HK-2 (cell line): ENCODE results near the gene CDC7.
"Not testable (repeated sequence)": the region's sequence is repeated elsewhere in the genome, so short reads cannot be mapped to it uniquely, and the experiment has no call there.

ENCODE experiments used
- DNase-seq: peaks from one replicate; pipeline ENCODE4 v3.0.0-alpha.2; 2018; ENCODE audit not compliant: unreplicated experiment

CDC7 gene

DNA sequence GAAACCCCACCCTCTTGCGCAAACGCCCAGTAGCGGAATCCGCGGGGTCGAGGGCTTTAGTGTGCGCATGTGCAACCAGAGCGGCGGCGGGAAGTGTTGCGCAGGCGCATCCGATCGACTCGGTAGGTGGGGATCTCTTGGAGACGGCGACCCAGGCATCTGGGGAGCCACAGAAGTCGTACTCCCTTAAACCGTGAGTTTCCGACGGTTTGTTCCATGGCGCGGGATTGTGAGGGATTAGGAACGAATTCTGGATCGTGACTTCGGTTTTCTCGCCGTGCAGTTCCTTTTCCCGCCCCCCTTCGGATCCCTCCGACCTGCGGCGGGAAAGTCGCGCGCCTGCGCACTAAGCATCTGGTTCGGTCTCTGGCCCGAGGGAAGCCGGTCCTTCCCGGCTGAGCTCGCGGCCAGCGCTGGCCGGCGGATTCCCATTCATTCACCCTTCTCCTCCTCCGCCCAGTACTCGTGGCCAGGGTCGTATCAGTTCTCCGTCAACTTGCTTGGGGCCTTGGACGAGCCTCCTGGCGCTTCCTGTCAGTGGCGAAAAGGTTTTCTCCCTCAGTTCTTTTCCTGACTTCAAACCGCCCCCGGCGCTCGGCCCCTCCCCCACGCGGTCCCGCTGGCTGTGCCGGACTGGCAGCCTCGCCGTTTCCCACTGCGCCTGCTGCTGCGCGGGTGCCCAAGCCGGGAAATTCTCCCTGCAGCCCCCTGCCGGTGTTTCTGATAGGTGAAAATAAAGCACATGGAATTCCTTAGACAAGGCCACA lies at the start of gene CDC7:
Gene CDC7, plus strand, starts transcription at position 96 of the 767 bp plus-strand sequence. CDS start 866 bp downstream, outside the sequence.
- DNase-seq: peak; percentile 94

DNA sequence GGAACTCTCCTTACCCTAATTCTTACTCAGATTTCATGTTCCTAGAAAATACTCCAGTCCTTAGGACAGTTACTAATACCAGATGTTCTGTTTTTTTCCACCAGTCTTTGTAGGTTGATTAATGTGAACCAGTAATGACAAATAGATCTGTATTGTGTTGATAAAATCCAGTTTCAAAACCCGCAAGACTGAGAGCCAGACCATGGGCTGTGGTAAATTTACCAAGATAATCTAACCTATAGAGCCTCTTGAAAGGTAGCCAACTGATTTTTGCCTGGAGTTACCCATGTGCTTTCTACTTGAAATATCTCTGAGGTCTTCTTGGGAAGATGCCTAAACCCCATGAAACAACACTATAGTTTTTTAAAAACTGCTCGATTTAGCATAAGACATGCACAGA lies 46.5 kb upstream of the CDC7 start:
- DNase-seq: no peak

DNA sequence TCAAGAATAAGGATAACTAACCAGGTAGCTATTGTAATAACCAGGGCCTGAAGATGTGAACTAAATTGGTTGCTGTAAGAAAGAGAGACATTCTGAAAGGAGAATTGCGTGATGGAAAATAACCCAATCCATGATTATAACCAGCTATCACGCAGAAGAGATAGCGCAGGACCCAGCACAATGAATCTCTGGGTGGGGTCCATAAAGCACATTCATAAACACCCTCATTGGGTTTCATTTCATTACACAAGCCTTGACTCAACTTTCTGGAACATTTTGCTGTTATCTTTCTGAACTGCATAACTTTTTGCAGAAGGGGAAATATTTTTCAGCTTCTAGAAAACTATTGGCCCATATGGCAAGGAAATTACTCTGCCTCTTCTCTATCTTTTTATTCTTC lies 45.3 kb upstream of the CDC7 start:
- no peak for DNase-seq

DNA sequence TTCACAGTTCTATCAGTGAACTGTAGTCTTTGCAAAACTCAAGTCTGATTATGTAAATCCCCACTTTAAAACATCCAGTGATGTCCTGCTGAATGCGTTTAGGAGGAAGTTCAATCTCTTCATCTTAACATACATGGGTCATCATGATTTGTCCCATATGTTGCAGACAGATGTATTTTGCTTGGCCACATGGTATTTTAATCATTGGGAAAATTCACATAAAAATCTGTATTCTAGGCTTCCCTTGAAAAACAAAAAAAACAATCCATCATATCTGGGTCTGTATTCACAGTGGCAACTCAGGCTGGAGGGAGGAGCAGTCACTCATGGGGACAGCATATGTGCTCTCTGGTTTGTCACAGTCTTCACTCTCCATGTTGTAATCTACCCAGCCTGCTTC lies 44.8 kb upstream of the CDC7 start:
- DNase-seq: no peak

DNA sequence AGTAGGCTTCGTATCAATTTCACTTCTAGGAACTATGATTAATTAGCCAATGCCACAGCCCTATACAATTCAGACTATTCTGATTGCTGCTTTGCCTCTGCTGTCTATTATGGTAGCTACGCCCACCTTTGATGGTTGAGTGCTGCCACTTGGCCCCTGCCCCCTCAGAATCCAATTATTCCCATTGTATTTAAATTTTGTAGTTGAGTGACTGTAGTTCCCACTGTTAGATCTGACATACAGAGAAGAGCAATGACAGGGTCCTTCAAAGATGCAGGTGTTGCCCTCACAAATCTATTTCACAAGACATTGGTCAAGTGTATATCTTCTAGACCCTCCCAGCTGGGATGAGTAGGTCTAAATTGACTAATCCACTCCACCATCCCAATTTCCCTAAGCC lies 35.3 kb upstream of the CDC7 start:
- DNase-seq: not testable (repeated sequence)

DNA sequence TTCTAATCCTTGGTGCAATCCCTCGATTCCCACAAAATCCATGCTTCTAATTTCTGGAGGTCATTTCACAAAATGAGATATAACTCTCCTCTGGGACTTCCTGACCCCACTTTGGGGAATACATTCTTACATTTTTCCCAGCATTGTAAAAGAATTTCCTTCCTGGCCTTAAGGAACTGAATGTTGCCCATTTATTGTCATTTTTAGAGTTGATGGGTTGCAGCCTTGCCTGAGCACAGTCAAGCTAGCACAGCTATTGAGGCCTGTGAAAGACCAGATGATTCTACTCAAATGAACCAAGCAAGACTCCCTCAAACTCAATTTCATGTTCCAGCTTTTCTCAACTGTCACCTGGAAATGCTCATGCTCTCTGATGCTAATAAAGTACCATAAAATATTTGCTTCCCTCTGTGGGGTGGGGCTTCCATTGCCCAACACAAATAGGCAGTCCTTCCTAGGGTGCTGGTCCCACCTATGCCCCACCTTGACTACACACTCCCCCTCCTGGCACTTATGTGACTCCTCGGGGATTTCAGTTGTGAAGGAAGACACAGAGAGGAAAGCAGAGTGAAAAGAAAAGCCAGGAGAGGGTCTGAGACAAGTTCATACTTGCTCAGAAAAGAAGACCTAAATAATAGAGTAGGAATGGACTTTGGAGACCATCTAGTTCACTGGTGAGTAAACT lies 24.0 kb upstream of the CDC7 start:
- no peak for DNase-seq

DNA sequence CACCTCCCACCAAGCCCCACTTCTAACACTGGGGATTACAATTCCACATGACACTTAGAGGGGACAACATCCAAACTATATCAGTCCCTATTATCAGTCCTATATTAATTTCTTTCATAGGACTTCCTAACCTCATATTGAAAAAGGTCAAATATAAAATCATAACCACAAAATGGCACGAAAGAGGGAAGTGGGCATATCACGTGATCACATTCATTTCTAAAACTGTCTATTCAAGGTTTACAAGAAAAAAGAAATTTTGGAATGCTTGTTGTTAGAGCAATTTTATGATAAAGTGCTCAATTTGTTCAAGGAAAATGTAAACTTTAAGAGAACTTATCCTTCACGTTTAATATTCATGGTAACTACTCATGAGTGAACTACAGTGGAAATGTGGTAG lies 13.2 kb upstream of the CDC7 start:
- DNase-seq: no peak

DNA sequence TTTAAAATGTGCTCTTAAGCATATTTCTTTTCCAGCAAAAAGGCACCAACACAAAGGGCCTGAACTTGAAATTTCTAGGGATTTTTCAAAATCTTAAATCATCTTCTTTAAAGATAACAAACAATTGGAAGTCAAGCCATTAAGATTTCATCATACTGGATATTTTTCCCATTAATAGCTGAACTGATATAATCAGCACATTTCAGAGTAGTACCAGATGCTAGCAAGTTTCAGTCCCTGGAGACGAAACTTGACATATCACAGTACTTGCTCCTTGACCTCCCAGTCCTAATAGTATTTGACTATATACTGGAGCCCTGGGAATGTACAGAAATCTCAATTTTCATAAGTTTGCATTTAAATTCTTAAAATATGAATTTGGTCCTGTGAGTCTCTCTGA lies 10.2 kb upstream of the CDC7 start:
- no peak for DNase-seq

DNA sequence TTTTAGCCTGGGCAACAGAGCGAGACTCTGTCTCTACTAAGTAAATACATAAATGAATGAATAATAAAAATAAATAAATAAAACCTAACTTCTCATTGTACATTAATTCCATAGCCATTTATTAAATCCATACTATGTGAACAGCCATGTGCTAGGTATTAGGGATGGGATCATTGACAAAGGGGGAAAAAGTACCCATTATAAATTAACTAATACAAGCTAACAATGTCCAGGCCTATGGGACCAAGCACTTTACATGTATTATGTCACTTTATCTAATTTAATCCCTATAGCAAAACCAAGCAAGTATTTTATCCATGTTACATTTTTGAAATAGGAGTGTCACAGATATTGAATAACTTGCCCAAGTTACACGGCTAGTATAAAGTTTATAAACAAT lies 2.6 kb upstream of the CDC7 start:
- DNase-seq: no peak

DNA sequence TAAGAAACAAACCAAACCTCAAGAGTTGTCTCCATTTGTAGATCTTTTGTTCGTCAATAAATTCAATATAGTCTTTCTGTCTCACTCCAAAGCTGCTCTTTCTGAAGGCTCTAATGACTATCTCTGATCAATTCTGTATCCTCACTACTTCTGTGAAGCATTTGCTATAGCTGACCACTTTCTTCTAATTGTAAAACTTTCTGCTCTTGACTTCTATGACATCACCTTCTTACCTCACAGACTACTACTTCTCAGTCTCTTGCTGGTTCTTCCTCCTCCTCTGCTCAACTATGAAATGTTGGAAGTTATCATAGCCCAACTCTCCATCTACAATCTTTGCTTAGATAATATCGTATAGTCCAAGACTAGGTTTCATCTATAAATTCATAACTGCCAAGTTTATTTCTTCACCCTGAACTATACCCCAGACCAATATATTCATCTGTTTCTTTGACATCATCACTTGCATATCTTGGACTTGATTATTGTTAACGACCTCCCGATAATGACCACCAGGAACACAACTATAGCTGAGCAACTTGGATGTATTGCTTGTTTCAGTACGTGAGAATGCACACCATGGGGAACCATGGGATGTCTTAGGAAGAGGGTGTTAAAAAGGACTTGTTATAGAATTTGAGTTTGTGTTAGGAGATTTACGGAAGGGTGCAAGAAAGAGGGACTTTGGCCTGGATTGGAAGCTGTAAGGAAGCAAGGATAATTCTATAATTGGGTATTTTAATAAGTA lies 2.0 kb upstream of the CDC7 start:
- DNase-seq: no peak

DNA sequence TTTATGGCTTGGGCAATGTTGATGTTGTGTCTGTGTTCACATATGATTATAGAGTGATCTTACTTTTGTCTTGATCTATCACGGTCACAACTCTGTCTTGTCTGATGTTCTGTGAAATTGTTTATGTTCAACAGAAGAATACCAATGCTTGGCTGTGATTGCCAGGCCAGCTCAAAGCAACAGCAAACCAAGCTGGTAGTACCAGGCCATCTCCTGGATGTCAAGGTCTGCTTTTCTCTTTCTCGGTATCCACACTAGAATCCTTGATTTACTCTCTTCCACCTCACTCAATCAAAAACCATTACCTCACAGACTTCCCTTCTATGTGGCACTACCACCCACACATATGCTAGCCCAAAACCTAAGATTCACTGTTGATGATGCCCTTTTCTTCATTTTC lies 1.3 kb upstream of the CDC7 start:
- DNase-seq: no peak

DNA sequence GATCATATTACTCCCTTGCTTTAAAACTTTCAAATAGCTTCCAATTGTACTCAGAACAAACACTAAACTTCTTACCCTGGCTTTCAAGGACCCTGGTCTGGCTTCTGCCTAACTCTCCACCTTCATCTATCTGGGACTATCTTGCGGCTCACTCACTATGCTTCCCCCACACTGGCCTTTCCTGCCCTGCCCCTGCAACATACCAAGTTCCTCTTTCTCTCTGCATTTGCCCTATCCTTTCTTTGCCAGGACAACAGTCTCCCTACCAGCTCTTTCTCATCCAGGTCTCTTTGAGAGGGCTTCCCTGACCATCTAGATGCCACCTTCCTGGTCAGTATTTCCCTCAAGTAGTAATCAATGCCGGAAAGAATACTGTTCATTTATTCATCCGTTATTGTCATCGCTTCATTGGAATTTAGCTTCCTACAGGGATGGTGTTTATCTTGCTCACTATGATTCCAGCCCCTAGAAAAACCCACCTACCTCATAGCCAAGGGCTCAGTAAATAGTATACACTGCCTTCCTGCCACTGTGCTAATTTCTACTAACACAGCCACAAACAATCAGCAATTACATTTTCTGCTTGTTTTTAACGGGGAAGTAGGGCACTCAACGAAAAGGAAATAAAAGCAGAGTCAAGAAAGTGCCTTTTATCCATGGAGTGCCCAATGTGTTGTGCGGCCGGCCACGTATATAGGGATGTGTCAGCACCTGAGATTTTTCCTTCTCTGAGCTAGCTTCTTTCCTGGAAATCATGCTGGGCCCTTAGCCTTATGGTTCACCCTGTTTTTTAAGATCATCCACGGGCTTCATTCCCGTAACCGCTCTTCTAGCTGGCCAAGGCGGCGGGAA lies 521 bp upstream of the CDC7 start:
- no peak for DNase-seq

DNA sequence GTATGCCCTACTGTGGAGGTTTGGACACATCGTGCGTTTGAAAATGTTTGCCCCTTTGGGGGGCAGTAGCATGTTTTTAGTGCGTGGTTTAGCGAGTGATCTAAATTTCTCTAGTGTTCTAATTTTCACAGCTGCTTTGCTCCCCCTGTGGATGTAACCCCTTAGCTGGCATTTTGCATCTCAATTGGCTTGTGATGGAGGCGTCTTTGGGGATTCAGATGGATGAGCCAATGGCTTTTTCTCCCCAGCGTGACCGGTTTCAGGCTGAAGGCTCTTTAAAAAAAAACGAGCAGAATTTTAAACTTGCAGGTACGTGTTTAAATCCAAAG lies 836 bp downstream of the CDC7 start:
- DNase-seq: no peak

DNA sequence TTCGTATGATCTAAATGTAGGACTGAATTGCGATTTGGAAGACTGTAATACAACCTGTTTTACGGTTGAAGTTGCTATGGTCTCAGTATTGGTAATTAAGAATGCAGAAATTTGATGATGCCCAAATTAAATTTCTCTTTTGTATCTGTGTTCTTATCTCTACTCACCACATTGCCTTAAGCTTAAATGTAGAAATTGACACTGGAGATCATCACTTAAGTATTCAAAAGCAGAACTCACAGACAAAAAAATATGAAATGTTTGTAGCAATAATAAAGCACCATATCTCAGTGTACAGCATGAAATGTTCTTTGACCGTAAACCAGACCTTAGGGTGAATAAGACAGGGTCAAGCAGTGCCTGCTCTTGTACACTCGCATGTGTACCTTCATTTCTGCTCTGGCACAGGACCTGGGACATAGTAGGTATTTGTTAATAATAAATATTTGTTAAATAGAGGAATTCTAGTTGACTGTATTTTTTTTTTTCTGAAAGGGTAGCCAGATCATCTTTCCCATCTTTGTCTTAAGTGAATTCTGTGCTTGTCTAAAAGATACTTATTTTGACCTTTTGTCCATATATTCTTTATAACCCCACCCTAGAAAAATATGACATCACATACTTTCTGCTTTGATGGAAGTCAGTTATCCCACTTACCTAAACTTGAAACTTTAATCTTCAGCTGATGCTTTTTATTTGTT lies 1.5 kb downstream of the CDC7 start:
- no peak for DNase-seq

DNA sequence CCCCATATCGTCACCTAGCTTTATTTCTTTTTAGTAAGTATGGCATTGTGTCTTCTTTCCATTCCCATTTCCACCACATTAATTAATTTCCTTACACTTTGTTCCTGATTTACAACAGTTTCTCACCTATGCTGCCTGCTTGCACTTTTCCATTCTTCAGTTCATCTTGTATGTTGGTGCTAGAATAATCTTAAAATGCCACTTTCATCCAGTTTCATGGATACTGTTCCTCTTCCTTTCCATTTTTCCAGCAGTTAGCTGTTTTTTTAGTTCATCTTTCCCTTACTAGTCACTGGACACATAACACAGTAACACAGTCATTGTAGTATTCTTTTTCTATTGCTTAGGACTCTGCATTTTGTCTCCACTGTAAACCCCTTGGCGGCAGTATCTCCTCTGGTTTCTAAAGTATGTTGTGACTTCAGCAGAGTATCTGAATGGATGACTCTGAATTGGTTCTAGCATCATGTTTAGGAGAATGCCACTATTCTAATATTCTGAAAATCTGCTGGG lies 2.1 kb downstream of the CDC7 start:
- DNase-seq: no peak

DNA sequence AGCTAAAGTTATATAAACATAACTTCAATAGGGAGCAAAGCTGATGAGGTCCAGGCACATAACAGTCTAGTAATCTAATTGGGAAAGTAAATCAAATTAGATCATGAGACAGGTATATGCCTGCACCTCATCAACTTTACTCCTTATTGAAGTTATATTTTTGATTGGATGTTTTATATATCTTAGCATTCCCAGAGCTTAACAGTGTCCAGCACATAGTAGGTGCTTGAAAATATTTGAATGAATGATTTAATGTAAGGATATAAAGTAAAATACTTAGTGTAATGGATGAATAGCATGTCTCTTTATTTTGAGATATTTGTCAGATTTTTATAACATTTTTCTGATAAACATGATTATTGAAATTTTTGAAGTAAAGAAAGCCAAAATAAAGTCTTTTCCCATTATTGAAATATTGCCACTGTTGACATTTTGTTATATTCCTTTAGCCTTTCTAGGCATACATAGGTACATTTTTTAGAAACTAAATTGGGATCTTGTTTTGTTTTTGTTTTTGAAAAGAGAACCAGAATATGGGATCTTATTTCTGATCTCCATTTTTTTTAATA lies 2.8 kb downstream of the CDC7 start:
- no peak for DNase-seq

DNA sequence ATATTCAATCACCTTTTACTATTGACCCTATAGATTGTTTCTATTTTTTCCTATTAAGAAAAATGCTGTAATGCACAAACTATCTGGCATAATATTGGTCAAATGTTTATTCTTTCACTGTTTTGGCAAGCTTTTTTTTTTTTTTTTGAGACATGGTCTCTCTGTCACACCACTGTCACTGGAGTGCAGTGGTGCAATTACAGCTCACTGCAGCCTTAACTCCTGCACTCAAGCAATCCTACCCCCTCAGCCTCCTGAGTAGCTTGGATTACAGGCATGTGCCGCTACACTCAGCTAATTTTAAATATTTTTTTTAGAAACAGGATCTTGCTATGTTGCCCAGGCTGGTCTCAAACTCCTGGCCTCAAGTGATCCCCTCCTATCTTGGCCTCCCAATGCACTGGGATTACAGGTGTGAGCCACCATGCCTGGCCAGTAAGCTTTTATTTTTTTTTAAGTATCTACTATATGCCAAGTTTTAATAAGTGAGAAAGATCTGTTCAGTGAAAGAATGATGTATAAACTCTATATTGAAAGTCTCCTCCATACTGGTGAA lies 3.4 kb downstream of the CDC7 start:
- DNase-seq: no peak

DNA sequence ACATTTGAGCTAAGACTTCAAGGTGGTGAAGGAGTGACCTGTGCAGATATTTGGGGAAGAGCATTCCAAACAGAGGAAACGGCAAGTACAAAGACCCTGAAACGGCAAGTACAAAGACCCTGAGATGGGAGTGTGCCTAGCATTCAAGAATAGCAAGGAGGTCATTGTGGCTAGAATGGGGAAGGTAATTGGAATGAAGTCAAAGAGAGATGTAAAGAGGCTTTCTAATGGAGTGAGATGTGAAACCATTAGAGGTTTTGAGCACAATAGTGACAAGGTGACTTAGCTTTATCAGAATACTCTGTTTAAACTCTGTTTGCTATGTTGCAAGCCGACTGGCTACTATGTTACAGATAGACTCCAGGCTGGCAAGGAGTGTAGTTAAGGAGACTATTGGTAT lies 4.4 kb downstream of the CDC7 start:
- DNase-seq: no peak

DNA sequence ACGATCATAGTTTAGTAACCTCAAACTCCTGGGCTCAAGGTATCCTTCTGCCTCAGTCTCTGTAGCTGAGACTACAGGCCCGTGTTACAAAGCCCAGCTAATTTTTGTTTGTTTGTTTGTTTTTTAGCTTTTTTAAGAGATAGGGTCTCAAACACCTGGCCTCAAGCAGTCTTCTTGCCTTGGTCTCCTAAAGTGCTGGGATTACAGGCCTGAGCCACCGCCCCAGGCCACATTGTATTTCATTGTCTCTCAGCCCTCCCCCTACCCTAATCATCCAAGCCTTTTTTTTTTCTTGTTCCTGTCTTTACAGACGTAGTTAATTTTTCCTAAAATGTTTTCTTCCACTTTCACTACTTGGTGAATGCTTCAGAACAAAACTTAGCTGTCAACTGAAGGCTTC lies 5.4 kb downstream of the CDC7 start:
- DNase-seq: no peak

DNA sequence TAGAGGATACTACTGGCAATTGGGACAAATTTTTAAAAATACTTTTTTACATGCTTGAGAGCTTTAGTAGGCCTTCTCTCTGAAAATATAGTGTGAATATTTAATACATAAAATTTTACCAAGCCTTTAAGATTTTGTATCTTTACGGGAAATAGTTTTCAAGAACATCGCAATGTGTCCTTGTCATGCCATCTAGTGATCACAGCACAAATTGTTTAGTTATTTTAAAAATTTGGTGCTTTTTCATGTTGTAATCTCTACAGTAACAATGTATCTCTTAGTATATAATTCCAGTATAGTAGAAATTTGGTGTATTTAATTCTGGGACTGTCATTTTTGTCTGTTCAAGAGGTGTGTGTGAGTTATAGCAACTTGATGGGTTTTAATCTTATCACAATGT lies 6.7 kb downstream of the CDC7 start:
- DNase-seq: no peak

DNA sequence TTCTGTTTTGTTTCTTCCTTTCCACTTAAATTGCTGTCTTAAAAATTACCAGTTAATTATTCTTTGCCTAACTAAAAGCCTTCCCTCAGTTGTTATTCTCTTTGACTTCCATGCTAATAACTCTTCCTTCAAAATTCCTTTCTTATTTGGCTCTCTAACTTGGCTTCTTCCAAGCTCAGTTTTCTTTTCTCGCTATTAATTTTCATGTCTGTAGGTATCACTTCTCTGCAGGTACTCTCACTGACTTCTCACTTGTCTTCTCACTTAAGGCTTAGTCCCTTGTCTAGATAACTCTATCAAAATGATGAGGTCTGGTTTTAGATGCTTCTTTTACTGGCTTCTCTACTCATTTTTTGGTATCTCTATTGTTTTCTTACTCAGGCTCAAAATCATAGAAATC lies 10.1 kb downstream of the CDC7 start:
- no peak for DNase-seq
